NCI-H82 treated with DMSO at 0.1 percent for 48 hours (cell line): ENCODE measurements around the gene KCNAB1.
A peak's percentile ranks its signal among the peaks of the same experiment; 100 is the strongest.
"Not testable (repeated sequence)": the region's sequence is repeated elsewhere in the genome, so short reads cannot be mapped to it uniquely, and the experiment has no call there.

Experiments used
- DNase-seq: peaks from one replicate; lab custom pipeline; 2025; ENCODE audit not compliant: unreplicated experiment; lab: John Stamatoyannopoulos, UW

The KCNAB1 gene

DNA sequence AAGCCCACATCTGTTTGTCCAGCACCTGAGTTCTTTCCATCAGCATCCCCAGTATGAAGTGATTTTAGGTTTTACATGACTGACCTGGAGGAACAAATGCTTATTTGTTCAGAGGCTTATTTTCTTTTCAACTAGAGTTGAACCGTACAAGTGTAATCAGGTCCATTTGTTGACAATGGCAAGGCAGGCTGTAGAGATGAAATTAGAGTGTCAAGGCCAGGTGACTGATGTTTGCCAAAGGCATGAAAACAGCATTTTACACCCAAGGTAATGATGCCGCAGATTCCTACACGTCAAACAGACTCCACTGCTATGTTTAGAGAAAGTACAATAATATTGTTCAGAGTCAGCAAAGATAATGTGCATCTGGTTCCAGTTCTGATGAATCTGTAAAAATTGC lies 96.5 kb downstream of the KCNAB1 start:
- DNase-seq: no peak

DNA sequence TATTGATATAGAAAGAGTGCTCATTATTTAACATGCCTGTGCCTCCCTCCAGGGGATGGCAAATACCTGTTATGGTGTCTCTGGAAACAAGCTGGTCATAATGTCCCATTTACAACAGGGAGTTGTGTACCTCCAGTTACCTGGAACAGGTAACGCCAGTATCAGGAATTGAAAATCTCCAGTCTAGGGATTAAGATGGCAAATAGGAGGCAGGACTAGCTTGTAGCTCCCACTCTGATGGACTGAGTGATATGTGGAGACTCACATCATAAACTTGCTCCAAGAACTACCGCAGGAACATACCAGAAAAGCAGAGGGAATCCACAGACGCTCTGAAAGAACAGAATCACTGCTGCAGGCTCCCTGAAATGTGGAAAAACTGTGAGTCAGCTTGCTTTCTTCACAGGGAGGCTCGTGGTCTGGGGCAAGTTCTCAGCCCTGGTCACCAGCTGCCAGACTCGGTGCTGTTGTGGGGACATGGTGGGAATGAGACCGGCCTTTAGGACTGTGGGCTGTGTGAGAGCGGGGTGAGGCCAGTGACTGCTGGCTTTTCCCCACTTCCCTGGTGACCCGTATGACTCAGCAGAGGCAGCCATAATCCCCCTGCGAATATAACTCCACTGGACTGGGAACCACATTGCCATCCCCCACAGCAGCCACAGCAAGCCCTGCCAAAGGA lies 97.4 kb downstream of the KCNAB1 start:
- DNase-seq: no peak

DNA sequence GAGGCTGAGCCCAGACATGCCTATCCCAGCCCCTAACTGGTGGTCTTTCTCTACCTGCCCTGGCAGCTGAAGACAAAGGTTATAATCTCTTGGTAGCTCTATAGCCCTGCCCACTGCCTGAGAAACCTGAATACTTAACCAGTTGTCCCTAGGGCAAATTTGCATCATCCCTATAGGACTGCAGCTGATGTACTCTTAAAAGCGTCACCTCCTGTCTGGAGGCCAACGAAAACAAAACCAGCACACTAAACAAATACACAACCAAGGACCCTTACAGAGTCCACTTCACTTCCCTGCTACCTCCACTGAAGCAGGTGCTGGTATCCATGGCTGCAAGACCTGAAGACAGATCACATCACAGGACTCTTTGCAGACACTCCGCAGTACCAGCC lies 98.0 kb downstream of the KCNAB1 start:
- DNase-seq: no peak

DNA sequence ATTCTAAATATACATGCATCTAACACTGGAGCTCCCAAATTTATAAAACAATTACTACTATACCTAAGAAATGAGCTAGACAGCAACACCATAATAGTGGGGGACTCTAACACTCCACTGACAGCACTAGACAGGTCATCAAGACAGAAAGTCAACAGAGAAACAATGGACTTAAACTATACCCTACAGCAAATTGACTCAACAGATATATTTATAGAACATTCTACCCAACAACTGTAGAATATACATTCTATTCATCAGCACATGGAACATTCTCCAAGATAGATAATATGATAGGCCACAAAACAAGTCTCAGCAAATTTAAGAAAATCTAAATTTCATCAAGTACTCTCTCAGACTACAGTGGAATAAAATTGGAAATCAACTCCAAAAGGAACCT lies 102.0 kb downstream of the KCNAB1 start:
- DNase-seq: not testable (repeated sequence)

DNA sequence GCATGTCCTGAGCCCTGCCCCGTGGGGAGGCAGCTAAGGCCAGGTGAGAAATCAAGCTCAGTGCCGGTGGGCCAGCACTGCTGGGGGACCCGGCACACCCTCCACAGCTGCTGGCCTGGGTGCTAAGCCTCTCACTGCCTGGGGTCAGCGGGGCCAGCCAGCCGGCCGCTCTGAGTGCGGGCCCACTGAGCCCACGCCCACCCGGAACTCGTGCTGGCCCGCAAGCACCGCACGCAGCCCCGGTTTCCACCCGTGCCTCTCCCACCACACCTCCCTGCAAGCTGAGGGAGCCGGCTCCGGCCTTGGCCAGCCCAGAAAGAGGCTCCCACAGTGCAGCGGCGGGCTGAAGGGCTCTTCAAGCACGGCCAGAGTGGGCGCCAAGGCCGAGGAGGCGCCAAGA lies 103.7 kb downstream of the KCNAB1 start:
- DNase-seq: not testable (repeated sequence)

DNA sequence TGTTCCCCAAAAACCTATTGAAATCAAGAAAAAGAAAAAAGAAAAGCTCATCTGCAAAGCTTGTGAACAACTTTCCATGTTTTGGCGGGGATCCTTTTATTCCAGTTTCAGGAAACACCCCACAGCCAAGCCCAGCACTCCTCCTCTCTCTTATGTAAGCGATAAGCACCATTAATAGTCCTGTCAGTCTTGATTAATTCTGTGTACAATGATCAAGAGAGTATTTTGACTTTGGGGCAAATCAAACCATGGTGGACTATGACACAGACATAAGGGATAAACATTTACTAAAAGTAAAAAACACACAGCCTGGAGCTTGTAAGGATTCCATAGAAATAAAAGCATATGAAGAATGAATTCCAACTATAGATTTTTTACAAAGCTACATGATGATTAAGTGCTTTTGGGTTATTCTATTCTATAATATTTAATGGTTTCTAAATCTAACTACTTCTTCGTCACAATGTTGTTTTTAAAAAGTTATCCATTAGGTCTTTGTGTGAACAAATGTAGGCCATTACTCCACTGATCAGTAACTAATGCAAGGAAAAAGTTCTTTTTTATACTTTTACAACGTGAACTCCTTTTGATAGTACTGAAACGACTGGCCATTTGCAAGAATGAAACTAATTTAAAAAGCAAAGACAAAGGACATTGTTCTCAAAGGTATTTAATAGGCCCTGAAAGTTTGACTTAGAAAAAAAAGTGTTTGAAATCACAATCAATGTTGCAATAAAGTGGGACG lies 106.5 kb downstream of the KCNAB1 start:
- DNase-seq: no peak

DNA sequence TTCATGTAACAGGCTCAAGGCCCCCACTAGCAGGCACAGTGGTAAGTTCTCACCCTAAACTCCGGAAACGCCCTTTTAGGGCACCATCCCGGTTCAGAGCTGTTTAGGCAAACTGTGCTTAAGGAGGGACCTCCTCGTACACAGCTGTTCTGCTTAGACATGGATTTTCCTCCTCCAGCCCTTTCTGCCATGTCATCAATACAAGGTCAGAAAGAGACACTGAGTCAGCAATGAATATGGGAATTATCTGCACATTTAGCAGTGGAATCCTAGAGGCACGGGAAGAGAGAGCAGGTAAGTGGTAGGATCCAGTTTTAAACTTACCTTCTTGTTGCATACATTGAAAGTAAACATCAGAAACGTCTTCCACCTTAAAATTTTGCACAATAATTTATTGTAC lies 107.3 kb downstream of the KCNAB1 start:
- DNase-seq: no peak

DNA sequence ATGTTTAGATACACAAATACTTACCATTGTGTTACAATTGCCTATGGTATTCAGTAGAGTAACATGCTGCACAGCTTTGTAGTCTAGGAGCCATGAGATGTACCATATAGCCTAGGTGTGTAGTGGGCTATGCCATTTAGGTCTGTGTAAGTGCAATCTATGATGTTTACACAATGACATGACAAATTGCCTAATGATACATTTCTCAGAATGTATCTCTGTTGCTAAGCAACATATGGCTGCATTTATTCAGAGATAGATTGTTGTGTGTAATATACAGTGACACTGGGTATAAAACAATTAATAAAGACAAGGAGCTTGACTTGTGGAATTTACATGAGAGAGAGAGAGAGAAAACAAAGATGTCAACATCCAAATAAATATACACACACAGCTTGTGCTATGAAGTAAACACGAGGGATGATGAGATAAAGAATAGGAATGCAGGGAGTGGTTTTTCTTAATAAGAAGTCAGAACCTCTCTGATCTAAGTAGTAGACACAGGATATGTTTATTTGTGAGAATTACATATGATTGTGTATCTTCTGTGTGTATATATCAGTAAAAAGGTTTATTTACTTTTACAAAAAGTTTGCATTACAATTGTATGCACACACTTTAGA lies 110.0 kb downstream of the KCNAB1 start:
- no peak for DNase-seq

DNA sequence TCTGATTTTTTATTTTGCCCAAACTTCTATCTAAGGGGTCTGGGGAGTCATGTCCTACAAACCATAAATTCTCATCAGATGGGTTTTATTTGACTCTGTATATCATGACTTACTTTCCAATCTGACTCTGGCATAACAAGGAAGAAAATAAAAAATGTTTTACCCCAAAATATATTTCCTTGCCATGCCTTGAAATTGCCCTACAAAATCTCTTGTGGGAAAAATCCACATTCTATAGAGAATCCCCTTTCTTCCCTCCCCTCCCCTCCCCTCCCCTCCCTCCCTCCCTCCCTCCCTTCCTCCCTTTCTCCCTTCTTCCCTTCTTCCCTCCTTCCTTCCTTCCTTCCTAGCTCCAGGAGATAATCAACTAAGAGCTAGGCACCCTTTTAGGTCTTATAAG lies 110.8 kb downstream of the KCNAB1 start:
- not testable (repeated sequence) for DNase-seq

DNA sequence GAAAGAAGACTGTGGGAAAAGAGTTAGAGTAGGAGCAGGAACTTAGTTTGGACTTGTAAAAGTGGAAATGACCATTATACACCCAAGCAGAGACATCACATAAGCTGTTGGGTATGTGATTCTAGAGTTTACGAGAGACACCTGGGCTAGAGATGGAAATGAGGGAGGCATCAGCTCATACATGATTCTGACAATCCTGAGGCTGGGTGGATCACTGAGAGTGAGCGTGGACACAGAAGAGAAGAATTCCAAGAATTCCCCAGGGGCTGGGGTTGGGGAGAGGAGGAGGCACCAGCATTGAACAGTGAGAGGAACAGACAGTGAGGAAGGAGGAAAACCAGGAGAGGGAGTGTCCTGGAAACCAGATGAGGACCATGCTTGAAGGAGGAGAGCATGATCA lies 113.5 kb downstream of the KCNAB1 start:
- DNase-seq: no peak

DNA sequence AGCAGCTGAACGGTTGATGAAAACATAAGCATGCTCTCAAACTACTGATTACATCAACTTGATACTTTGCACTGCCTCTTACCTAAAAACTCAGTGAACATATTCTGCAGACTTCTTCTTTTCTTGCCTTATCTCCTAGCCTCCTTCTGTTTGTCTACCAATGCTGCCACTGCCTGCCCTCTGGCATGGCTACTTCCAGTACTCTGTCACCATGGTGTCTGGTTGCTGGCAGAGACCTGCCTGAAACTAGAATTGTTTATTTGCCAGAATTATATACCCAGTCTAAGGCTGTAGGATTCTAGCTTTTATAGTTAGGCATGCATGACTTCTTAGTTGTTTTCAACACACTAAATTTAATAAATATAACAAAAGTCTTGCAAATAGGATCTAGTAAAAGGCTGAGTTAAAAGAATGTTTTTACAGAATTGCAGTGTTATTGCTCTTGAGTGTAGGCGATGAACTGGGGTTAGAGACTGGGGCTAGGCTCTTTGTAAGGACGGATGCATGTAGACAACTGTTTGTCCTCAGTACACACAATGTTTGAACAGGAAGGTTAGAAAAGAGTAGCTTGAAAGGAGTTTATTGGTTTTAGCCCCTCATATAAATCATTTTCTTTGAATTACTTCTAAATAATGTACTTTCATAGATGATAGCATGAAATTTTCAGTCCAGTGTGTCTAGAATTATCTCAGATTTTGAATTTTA lies 116.3 kb downstream of the KCNAB1 start:
- no peak for DNase-seq

DNA sequence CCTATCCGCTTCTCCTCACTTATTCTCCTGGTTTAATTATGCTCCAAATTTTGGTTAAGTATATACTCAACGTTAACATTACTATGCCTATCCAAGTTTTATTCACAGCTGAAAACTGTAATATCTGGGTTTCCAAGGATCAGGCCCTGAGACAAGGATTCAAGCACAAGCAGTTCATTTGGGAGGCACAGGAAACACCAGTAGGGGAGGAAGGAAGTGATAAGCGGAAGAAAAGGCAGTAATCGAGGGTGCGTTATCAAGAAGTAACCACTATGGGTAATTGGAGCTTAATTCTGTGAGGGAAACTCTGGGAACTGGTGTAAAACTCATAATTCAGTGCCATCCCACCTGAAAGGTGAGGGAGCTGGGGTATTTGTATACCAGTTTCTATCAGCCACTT lies 120.3 kb downstream of the KCNAB1 start:
- DNase-seq: no peak

DNA sequence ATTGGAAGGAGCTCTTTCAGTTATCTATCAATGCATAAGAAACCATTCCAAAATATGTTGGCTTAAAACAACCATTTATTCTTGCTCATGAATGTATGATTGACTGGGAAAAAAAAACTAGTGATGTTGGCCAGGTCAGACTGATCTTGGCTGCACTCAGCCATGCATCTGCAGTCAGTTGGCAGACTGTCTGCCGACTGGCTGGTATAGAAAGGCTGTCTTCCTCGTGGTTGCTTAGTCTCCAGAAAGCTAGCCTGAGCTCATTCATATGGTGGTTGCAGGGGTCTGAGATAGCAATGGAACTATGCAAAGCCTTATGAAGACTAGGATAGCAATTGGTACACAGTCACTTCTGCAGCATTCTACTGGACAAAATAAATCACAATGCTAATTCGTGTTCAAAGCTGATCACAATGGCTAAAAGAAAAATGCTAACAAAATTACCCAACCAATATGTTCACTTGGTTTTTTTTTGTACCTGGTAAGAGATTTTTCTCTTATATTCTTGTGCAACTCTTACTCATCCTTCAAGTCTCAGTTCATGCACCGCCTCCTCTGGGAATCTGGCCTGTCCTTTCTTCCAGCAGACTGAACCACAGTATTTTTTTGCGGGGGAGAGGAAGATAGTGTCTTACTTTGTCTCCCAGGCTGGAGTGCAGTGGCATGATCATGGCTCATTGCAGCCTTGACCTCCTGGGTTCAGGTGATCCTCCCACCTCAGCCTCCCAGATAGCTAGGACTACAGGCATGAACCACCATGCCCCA lies 126.8 kb downstream of the KCNAB1 start:
- no peak for DNase-seq

DNA sequence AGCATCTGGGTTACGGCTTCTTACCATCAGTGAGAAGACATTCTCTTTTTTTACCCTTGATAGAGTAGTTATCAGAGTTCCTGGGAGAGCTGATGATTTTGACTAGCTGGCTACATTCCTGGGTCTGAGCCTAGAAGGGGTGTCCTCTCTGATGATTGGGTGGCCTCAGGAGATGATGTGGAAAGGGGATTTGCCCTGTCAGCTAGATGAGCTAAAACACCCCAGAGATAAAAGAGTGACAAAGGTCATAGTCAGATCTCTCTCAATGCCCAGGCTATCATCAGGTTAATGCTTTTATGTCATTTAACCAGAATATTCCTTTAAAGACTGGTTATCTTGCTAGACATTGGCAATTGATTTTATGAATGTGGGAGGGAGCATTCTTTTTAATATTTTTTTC lies 130.2 kb downstream of the KCNAB1 start:
- DNase-seq: no peak

DNA sequence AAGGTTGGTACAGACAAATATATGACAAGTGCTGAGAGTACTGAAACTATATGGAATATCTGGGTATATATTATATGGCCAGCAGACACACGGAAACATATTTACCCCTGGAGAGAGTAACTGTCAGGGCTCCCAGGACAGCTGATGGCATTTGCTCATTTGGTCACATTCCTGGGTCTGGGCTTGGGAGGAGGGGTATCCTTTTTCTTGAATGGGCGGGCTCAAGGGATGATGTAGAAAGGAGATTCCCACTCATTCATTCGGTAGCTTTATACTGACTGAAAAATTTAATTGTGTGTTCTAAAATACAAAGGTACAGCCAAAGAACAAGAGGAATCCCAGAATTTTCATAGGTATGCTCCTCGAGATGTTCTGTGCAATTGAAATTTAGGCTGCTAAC lies 131.0 kb downstream of the KCNAB1 start:
- no peak for DNase-seq

DNA sequence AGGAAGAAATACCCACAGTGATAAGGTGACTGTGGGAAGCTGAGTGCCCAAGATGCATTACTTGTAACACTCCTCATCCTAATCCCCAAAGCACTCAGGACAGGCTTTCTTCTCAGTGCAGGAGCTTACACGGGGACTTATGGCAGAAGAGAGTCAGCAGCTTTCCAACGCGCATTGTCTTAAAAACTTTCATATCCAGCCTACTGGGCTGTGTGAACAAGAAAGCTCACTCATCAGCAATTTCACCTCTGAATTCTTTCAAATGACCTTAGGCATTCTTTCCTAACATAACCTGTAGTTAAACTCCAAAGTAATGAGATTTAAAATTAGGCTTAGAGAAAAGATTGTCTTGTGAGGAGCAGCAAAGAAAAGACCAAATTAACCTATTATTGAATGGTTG lies 132.3 kb downstream of the KCNAB1 start:
- DNase-seq: peak; percentile 39

DNA sequence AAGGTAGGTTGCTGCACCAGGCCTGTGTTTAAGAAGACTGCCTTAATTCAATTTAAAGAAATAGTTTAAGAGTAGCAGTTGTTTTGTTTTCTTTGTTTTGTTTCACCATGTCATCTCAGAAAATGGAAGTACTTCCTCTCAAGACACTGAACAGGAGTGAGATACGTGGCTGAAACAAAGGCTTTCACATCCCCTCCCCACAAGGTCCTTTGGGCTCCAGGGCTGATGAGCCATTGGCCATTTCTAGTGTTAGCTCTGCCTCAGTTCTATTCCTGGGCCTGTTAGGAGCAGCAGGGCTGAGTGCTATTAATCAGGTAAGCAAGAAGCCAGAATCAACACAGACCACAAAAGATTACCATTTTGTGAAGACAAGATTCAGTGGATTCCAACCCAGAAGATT lies 132.8 kb downstream of the KCNAB1 start:
- DNase-seq: no peak

DNA sequence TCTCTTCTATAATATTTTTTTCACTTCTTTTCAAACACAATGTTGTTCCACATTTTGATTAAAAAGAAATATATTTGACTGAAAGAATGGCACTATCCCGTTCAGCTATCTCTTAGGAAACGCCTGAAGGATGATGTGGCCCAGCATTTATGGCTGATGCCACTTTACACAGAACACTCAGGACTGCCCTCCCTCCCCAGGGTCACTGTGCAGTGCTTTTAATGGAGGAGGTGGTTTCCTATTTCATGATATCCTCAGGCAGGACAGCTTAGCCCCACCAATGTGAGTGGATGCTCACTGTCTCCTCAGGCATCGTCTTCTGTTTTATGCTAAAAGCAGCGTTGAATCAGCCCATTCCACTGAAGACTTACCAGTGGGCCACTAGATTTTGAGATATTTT lies 135.9 kb downstream of the KCNAB1 start:
- no peak for DNase-seq

DNA sequence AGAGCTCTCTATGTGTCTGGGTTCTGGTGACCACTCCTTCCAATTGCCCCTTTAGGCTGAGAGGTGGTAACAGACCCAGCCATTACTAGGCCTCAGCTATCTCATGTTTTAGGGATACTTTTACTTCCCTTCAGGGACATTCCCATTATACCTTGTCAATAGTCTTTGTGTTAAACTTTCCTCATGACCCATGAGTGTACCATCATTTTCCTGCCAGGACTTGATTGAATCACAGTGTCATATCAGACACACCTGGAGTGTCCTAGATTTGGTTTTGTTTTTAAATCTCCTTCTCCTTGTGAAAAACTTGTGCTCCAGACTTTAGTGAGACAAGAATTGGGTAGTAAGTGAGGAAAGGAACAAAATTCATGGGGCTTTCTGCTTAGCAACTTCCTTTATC lies 136.6 kb downstream of the KCNAB1 start:
- no peak for DNase-seq

DNA sequence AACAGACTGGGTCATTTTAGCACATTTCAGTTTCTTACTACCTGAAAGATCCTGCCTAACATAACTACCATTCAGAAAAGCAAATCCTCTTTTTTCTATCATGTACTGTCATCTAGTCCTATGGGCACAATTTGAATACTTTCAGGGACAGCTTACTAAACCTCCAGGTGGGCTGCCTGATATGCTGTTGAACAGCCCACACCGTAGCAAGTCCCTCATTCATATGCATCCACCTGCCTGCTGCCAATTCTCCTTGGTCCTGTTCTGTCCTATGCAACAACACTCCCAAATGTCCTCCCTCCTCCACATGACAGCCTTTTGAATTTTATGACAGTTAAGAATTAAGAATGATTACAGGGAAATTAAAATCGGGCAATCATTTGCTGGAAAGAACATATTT lies 137.9 kb downstream of the KCNAB1 start:
- no peak for DNase-seq

DNA sequence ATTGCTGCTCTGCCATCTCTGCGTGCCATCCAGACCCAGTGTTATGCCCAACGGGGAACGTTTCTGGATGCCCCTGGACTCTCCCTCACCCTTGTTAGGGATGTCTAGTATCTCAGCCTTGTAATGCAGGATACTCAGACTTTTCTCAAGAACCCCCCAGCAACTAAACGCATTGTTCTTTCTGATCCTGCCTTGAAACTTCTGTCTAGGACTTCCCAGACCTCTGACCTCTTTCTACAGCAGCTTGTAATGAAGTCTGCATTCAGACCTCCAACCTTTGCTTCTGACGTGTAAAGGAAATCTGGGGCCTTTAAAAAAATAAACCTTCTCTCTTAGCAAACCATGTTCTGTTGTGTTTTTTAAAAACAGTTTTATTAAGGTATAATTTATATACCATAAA lies 139.5 kb downstream of the KCNAB1 start:
- DNase-seq: no peak
